PC-3 (cell line): ENCODE data around the gene PPIE. TPM values are rescaled to one million over a fixed set of nuclear protein-coding genes. Genes with fewer than 3 reads are reported as not detected.

ENCODE experiments used
- ATAC-seq: fragments of 200-7000 bp; cut with Tn5 transposase; 2 replicates; pipeline ENCODE4 v1.9.1; 2020; ENCODE audit warnings: mild to moderate bottlenecking, moderate library complexity
- BruUV-seq: library from RNA; stranded (reverse); fragments of 400-500 nt; replicated peaks from 2 replicates; lab custom pipeline; 2021; lab: Mats Ljungman, UMichigan
- CTCF ChIA-PET: fragments of 300-600 bp; sonication (Branson Sonifier 250); formaldehyde crosslinking; loops from one replicate; lab custom pipeline; 2022; ENCODE audit warnings: antibody characterized with exemption; lab: Charles Lee
- POLR2A ChIA-PET: fragments of 300-600 bp; sonication (Branson Sonifier 250); formaldehyde crosslinking; loops from one replicate; lab custom pipeline; 2022; ENCODE audit warnings: antibody characterized with exemption; ENCODE audit not compliant: unreplicated experiment; lab: Charles Lee
- DNase-seq: peaks from one replicate; pipeline ENCODE4 v3.0.0-alpha.2; 2015
- H2AFZ ChIP-seq: fragments of 300-600 bp; sonication (generic); 2 replicates; pipeline ENCODE4 v1.6.0; 2016; ENCODE audit warnings: antibody characterized with exemption, low read length
- H3F3A ChIP-seq: fragments of 300-600 bp; sonication (generic); one replicate; pipeline ENCODE4 v1.6.0; 2017; ENCODE audit warnings: antibody characterized with exemption, low read length, control low read depth, mild to moderate bottlenecking; ENCODE audit not compliant: unreplicated experiment
- H3K27ac ChIP-seq: fragments of 300-600 bp; sonication (generic); 2 replicates; pipeline ENCODE4 v1.5.1; 2016; ENCODE audit warnings: mild to moderate bottlenecking, low read length
- H3K27me3 ChIP-seq: fragments of 300-600 bp; sonication (generic); 2 replicates; pipeline ENCODE4 v1.6.1; 2016; ENCODE audit warnings: low read length, mixed read lengths
- H3K36me3 ChIP-seq: fragments of 300-600 bp; sonication (generic); 2 replicates; pipeline ENCODE4 v1.6.1; 2016; ENCODE audit warnings: low read depth, mixed run types, low read length, mixed read lengths
- H3K4me1 ChIP-seq: fragments of 300-600 bp; sonication (generic); 2 replicates; pipeline ENCODE4 v1.5.1; 2016; ENCODE audit warnings: low read length; ENCODE audit not compliant: insufficient read depth
- H3K4me2 ChIP-seq: fragments of 300-600 bp; sonication (generic); 2 replicates; pipeline ENCODE4 v1.6.0; 2016; ENCODE audit warnings: low read length
- H3K4me3 ChIP-seq: fragments of 300-600 bp; sonication (generic); 2 replicates; pipeline ENCODE4 v1.5.1; 2016; ENCODE audit warnings: mild to moderate bottlenecking, low read length, mixed read lengths
- H3K79me2 ChIP-seq: fragments of 300-600 bp; sonication (generic); 2 replicates; pipeline ENCODE4 v1.6.1; 2017; ENCODE audit warnings: low read length, mixed read lengths
- H3K9ac ChIP-seq: fragments of 300-600 bp; sonication (generic); 2 replicates; pipeline ENCODE4 v1.6.0; 2016; ENCODE audit warnings: mild to moderate bottlenecking, low read length
- H3K9me2 ChIP-seq: fragments of 300-600 bp; sonication (generic); replicated peaks from 2 replicates; pipeline ENCODE4 v1.6.1; 2016; ENCODE audit warnings: mixed run types, low read length, mixed read lengths
- H3K9me3 ChIP-seq: fragments of 300-600 bp; sonication (generic); 2 replicates; pipeline ENCODE4 v1.6.1; 2016; ENCODE audit warnings: low read length, mixed read lengths
- H4K20me1 ChIP-seq: fragments of 300-600 bp; sonication (generic); 2 replicates; pipeline ENCODE4 v1.6.1; 2016; ENCODE audit warnings: low read length, mixed read lengths
- CTCF ChIP-seq: fragments of 300-600 bp; sonication (generic); conservative IDR thresholded peaks from 2 replicates; pipeline ENCODE4 v1.5.1; 2017; ENCODE audit warnings: antibody characterized with exemption, low read depth, mild to moderate bottlenecking, low read length
- EZH2 ChIP-seq: fragments of 300-600 bp; sonication (generic); IDR thresholded peaks from one replicate; pipeline ENCODE4 v1.6.1; 2017; ENCODE audit warnings: antibody characterized with exemption, mild to moderate bottlenecking, low read length; ENCODE audit not compliant: unreplicated experiment
- EZH2phosphoT487 ChIP-seq: fragments of 300-600 bp; sonication (generic); IDR thresholded peaks from 2 replicates; pipeline ENCODE4 v1.6.1; 2018; ENCODE audit warnings: mild to moderate bottlenecking, antibody characterized with exemption, low read length, borderline replicate concordance
- intact Hi-C: fragments of 100-400 bp; cut with micrococcal nuclease; formaldehyde crosslinking; loops from 2 replicates; pipeline ENCODE4 v1.9.0; 2023
- total RNA-seq: library from RNA; depleted of rRNA; stranded (reverse); fragments of >200 nt; gene quantifications from 2 replicates; pipeline ENCODE4 v1.2.3, GENCODE V29; 2014

Gene PPIE
- total RNA-seq, 1 experiment from 2014 or later: 53.6 TPM

DNA sequence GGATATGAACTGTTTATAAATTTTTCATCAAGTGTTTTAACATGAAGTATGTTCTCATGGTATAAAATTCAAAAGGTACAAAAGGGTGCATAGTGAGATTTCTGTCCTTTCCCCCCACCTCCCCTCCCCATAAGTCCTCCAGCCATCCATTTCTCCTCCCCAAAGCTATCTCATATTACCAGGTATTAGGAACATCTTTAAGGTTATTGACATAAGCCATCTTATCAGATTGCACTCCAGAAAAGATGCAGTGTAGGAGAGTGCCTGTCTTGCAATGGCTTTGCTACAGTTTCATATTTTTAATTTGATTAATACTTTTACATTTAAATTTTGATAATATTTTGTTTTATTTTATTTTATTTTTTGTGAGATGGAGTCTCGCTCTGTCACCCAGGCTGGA, 33.9 kb upstream of the PPIE start:
- POLR2A ChIA-PET: no interaction called here
- Histone ChIP-seq H3K36me3 (no peaks in the 10 kb centered on the region), H3K9me2 (no peaks in the 10 kb centered on the region), H3F3A (no peaks in the 10 kb centered on the region), H4K20me1 (no peaks in the 10 kb centered on the region), H2AFZ (no peak overlapping the region), H3K27ac (no peak overlapping the region), H3K79me2 (no peaks in the 10 kb centered on the region), H3K4me2 (no peak overlapping the region), H3K27me3 (0 out of 2 replicates have a peak, but pooled peaks cover 6% of the 10 kb centered on the region), H3K9ac (no peak overlapping the region), H3K9me3 (no peaks in the 10 kb centered on the region), H3K4me1 (no peaks in the 10 kb centered on the region), H3K4me3 (no peak overlapping the region)
- TF ChIP-seq EZH2phosphoT487 (no peak), CTCF (no peak), EZH2 (no peak)
- DNase-seq (no peak), ATAC-seq (no peak)
- BruUV-seq: no TSS peak
- CTCF ChIA-PET: no interaction called here
- intact Hi-C loops: no loop called here

DNA sequence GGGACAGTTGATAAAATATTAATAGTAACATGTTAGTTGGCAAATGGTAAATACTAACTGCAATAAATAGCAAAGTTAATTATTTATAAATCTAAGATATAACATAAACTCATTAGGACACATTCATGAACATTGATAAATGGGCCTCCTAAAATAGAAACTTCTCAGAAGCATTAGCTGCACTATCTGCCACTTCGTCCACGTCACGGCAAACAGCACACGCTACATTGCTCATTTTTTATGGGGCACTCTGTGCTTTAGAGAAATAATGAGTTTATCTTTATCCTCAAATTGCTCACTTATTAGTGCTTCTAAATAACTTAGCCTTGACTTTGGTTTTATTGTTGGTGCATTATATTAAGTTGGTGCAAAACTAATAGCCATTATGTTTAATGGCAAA, 31.2 kb upstream of the PPIE start:
- no TSS peak for BruUV-seq
- no peak for ATAC-seq
- CTCF ChIA-PET: no interaction called here

More for the DNA sequence above, 31.2 kb upstream of the PPIE start:
- no peaks in the 10 kb centered on the region for H3F3A ChIP-seq
- DNase-seq: no peak
- H4K20me1 ChIP-seq: no peaks in the 10 kb centered on the region
- no peak overlapping the region for H3K4me2 ChIP-seq
- TF ChIP-seq EZH2phosphoT487 (no peak), EZH2 (no peak), CTCF (no peak)
- POLR2A ChIA-PET: no interaction called here
- H3K36me3 ChIP-seq: no peaks in the 10 kb centered on the region
- no peak overlapping the region for H3K9ac ChIP-seq
- no peak overlapping the region for H2AFZ ChIP-seq
- H3K27ac ChIP-seq: no peak overlapping the region
- H3K4me3 ChIP-seq: no peak overlapping the region
- intact Hi-C loops: no loop called here
- no peaks in the 10 kb centered on the region for H3K9me2 ChIP-seq
- H3K9me3 ChIP-seq: no peaks in the 10 kb centered on the region
- no peaks in the 10 kb centered on the region for H3K4me1 ChIP-seq
- 0 out of 2 replicates have a peak, but pooled peaks cover 6% of the 10 kb centered on the region for H3K27me3 ChIP-seq
- no peaks in the 10 kb centered on the region for H3K79me2 ChIP-seq
